AG04449 (cell line): ENCODE data around the gene GM2A.
"Not testable (repeated sequence)": the region's sequence is repeated elsewhere in the genome, so short reads cannot be mapped to it uniquely, and the experiment has no call there.

Experiments used
- CTCF ChIA-PET: fragments of 350-600 bp; formaldehyde crosslinking; extraction: SDS; loops from one replicate; lab custom pipeline; 2021; ENCODE audit warnings: antibody characterized with exemption; lab: Yijun Ruan, JAX
- POLR2A ChIA-PET: fragments of 400-600, 350-600 bp; formaldehyde crosslinking; extraction: SDS; loops from one replicate; lab custom pipeline; 2020; ENCODE audit warnings: antibody characterized with exemption, inconsistent platforms; lab: Yijun Ruan, JAX
- DNase-seq: peaks from one replicate; pipeline ENCODE4 v3.0.0-alpha.2; 2010; ENCODE audit warnings: low read depth, low spot score
- H3K4me3 ChIP-seq: 2 replicates; pipeline ENCODE4 v1.5.1; 2011; ENCODE audit warnings: low read depth, mild to moderate bottlenecking, control low read depth, low read length
- CTCF ChIP-seq: IDR thresholded peaks from one replicate; pipeline ENCODE4 v1.5.1; 2011; ENCODE audit warnings: mild to moderate bottlenecking, moderate library complexity, low read length, control low read depth, inconsistent platforms; ENCODE audit not compliant: insufficient read depth; ENCODE audit errors: missing control alignments

Gene GM2A

GRCh38 chr5:151238303-151238741 is 14.7 kb upstream of the GM2A start:
- H3K4me3 ChIP-seq, result no peak overlapping the region
- ChIA-PET POLR2A (no interaction called here), CTCF (interaction anchor here (0.7 to 3.8 kb wide), 16 partner anchors 8 to 285 kb away, joined by 3 to 17 read pairs (median 4); no protein-coding TSS in a partner anchor)
- no peak for TF ChIP-seq CTCF
- DNase-seq, result no peak

GRCh38 chr5:151239237-151239861 is 13.6 kb upstream of the GM2A start:
- ChIA-PET POLR2A (no interaction called here), CTCF (interaction anchor here (0.6 to 3.8 kb wide), 18 partner anchors 9 to 124 kb away, joined by 3 to 17 read pairs (median 4); partner anchors contain the start of gene CCDC69)
- peak; percentile 77 for TF ChIP-seq CTCF
- no peak for DNase-seq
- H3K4me3 ChIP-seq, result no peak overlapping the region

- DNase-seq, H3K4me3 ChIP-seq, POLR2A ChIA-PET: not testable (repeated sequence)
- CTCF ChIA-PET, result interaction anchor here (1.8 to 3.8 kb wide), 3 partner anchors 11 to 125 kb away, joined by 4 to 17 read pairs (median 8); no protein-coding TSS in a partner anchor
Measured at GRCh38 chr5:151240268-151240835, 12.6 kb upstream of the GM2A start.

GRCh38 chr5:151240924-151241635 is 11.9 kb upstream of the GM2A start:
- no peak for DNase-seq
- CTCF ChIA-PET, result interaction anchor here (0.7 to 3.8 kb wide), 5 partner anchors 9 to 126 kb away, joined by 3 to 17 read pairs (median 4); no protein-coding TSS in a partner anchor
- TF ChIP-seq CTCF, result no peak
- no peak overlapping the region for H3K4me3 ChIP-seq
- POLR2A ChIA-PET, result interaction anchor here (0.6 kb wide), 1 partner anchor 83 kb away, joined by 3 read pairs; the partner anchor contains the start of gene ANXA6

- POLR2A ChIA-PET, result no interaction called here
- TF ChIP-seq CTCF, result no peak
- no peak overlapping the region for H3K4me3 ChIP-seq
- DNase-seq, result no peak
- CTCF ChIA-PET, result interaction anchor here (0.7 to 1.2 kb wide), 2 partner anchors 8 to 192 kb away, joined by 3 read pairs; no protein-coding TSS in a partner anchor
Measured at GRCh38 chr5:151243127-151243526, 9.9 kb upstream of the GM2A start.

- no peak for DNase-seq
- POLR2A ChIA-PET, result no interaction called here
- H3K4me3 ChIP-seq, result no peak overlapping the region
- CTCF ChIA-PET, result no interaction called here
- no peak for TF ChIP-seq CTCF
Measured at GRCh38 chr5:151243564-151243963, 9.4 kb upstream of the GM2A start.
